HEK293 (cell line): ENCODE results near the gene TMUB1.
A peak's percentile ranks its signal among the peaks of the same experiment; 100 is the strongest.

ENCODE experiments used
- GLIS2 ChIP-seq: fragments of 450-650 bp; formaldehyde crosslinking; IDR thresholded peaks from 2 replicates; pipeline ENCODE4 v1.5.1; 2016; ENCODE audit warnings: missing biosample characterization, missing genetic modification characterization
- HOXD13 ChIP-seq: sonication (generic); formaldehyde crosslinking; IDR thresholded peaks from 2 replicates; pipeline ENCODE4 v1.8.0; 2022; ENCODE audit warnings: missing genetic modification reagents, borderline replicate concordance
- KLF8 ChIP-seq: fragments of 450-650 bp; formaldehyde crosslinking; IDR thresholded peaks from 2 replicates; pipeline ENCODE4 v1.5.1; 2016; ENCODE audit warnings: missing biosample characterization, missing genetic modification characterization
- PRDM1 ChIP-seq: fragments of 450-650 bp; formaldehyde crosslinking; IDR thresholded peaks from 2 replicates; pipeline ENCODE4; 2016; ENCODE audit warnings: missing biosample characterization, missing genetic modification characterization
- SCRT1 ChIP-seq: fragments of 450-650 bp; formaldehyde crosslinking; IDR thresholded peaks from 2 replicates; pipeline ENCODE4 v1.5.1; 2016; ENCODE audit warnings: missing biosample characterization, missing genetic modification characterization, borderline replicate concordance
- SCRT2 ChIP-seq: fragments of 450-650 bp; formaldehyde crosslinking; IDR thresholded peaks from 2 replicates; pipeline ENCODE4 v1.5.1; 2016; ENCODE audit warnings: missing biosample characterization, missing genetic modification characterization
- ZBTB21 ChIP-seq: fragments of 450-650 bp; formaldehyde crosslinking; IDR thresholded peaks from 2 replicates; pipeline ENCODE4 v1.5.1; 2017; ENCODE audit warnings: missing biosample characterization, missing genetic modification characterization
- ZBTB8A ChIP-seq: fragments of 450-650 bp; formaldehyde crosslinking; IDR thresholded peaks from 2 replicates; pipeline ENCODE4 v1.5.1; 2016; ENCODE audit warnings: missing biosample characterization, missing genetic modification characterization
- ZEB2 ChIP-seq: fragments of 450-650 bp; formaldehyde crosslinking; IDR thresholded peaks from 2 replicates; pipeline ENCODE4 v1.5.1; 2016; ENCODE audit warnings: missing biosample characterization, missing genetic modification characterization
- ZNF112 ChIP-seq: fragments of 450-650 bp; formaldehyde crosslinking; IDR thresholded peaks from 2 replicates; pipeline ENCODE4 v1.5.0; 2017; ENCODE audit warnings: missing biosample characterization, missing genetic modification characterization
- ZNF132 ChIP-seq: fragments of 450-650 bp; formaldehyde crosslinking; IDR thresholded peaks from 2 replicates; pipeline ENCODE4 v1.5.1; 2017; ENCODE audit warnings: missing biosample characterization, missing genetic modification characterization, borderline replicate concordance
- ZNF140 ChIP-seq: fragments of 450-650 bp; formaldehyde crosslinking; IDR thresholded peaks from 2 replicates; pipeline ENCODE4 v1.5.1; 2016; ENCODE audit warnings: missing biosample characterization, missing genetic modification characterization
- ZNF169 ChIP-seq: fragments of 450-650 bp; formaldehyde crosslinking; IDR thresholded peaks from 2 replicates; pipeline ENCODE4 v1.5.1; 2016; ENCODE audit warnings: missing biosample characterization, missing genetic modification characterization
- ZNF23 ChIP-seq: fragments of 450-650 bp; formaldehyde crosslinking; IDR thresholded peaks from 2 replicates; pipeline ENCODE4 v1.5.1; 2016; ENCODE audit warnings: missing biosample characterization, missing genetic modification characterization, borderline replicate concordance
- ZNF292 ChIP-seq: fragments of 450-650 bp; formaldehyde crosslinking; IDR thresholded peaks from 2 replicates; pipeline ENCODE4 v1.5.1; 2016; ENCODE audit warnings: low read depth, missing biosample characterization, missing genetic modification characterization, borderline replicate concordance
- ZNF48 ChIP-seq: fragments of 450-650 bp; formaldehyde crosslinking; IDR thresholded peaks from 2 replicates; pipeline ENCODE4 v1.5.1; 2016; ENCODE audit warnings: missing biosample characterization, missing genetic modification characterization
- ZNF510 ChIP-seq: fragments of 450-650 bp; formaldehyde crosslinking; IDR thresholded peaks from 2 replicates; pipeline ENCODE4 v1.5.1; 2018; ENCODE audit warnings: mild to moderate bottlenecking, missing genetic modification characterization, missing biosample characterization; ENCODE audit not compliant: insufficient replicate concordance
- ZNF621 ChIP-seq: fragments of 450-650 bp; formaldehyde crosslinking; IDR thresholded peaks from 2 replicates; pipeline ENCODE4 v1.5.1; 2017; ENCODE audit warnings: missing biosample characterization, missing genetic modification characterization
- ZNF623 ChIP-seq: fragments of 450-650 bp; formaldehyde crosslinking; IDR thresholded peaks from 2 replicates; pipeline ENCODE4 v1.5.1; 2016; ENCODE audit warnings: missing biosample characterization, missing genetic modification characterization
- ZNF660 ChIP-seq: fragments of 450-650 bp; IDR thresholded peaks from 2 replicates; pipeline ENCODE4 v1.5.1; 2018; ENCODE audit warnings: missing biosample characterization, mild to moderate bottlenecking, missing genetic modification characterization
- ZNF677 ChIP-seq: fragments of 450-650 bp; IDR thresholded peaks from 2 replicates; pipeline ENCODE4 v1.5.0; 2018; ENCODE audit warnings: missing biosample characterization, mild to moderate bottlenecking, missing genetic modification characterization, moderate library complexity
- ZNF777 ChIP-seq: fragments of 450-650 bp; formaldehyde crosslinking; IDR thresholded peaks from 2 replicates; pipeline ENCODE4 v1.5.1; 2017; ENCODE audit warnings: missing biosample characterization, missing genetic modification characterization, borderline replicate concordance
- ZSCAN4 ChIP-seq: fragments of 450-650 bp; formaldehyde crosslinking; IDR thresholded peaks from 2 replicates; pipeline ENCODE4 v1.5.1; 2017; ENCODE audit warnings: missing biosample characterization, missing genetic modification characterization
- TF ChIP-seq, protein P1 (sequence below): fragments of 450-650 bp; formaldehyde crosslinking; IDR thresholded peaks from 2 replicates; pipeline ENCODE4 v1.5.1; 2016; ENCODE audit warnings: missing biosample characterization, missing genetic modification characterization
- TF ChIP-seq, protein P2 (sequence below): fragments of 450-650 bp; formaldehyde crosslinking; IDR thresholded peaks from 2 replicates; pipeline ENCODE4 v1.5.1; 2016; ENCODE audit warnings: missing biosample characterization, missing genetic modification characterization
- TF ChIP-seq, protein P3 (sequence below): fragments of 450-650 bp; IDR thresholded peaks from 2 replicates; pipeline ENCODE4 v1.5.1; 2018; ENCODE audit warnings: missing biosample characterization, mild to moderate bottlenecking, missing genetic modification characterization
- TF ChIP-seq, protein P4 (sequence below): fragments of 450-650 bp; formaldehyde crosslinking; IDR thresholded peaks from 2 replicates; pipeline ENCODE4 v1.5.1; 2016; ENCODE audit warnings: missing biosample characterization, missing genetic modification characterization
- TF ChIP-seq, protein P5 (sequence below): fragments of 450-650 bp; formaldehyde crosslinking; IDR thresholded peaks from 2 replicates; pipeline ENCODE4 v1.5.1; 2017; ENCODE audit warnings: missing biosample characterization, missing genetic modification characterization

TMUB1 gene

GRCh38 chr7:151110941-151111645, 27.8 kb upstream of the TMUB1 start (continued):
- TF ChIP-seq, protein P1, sequence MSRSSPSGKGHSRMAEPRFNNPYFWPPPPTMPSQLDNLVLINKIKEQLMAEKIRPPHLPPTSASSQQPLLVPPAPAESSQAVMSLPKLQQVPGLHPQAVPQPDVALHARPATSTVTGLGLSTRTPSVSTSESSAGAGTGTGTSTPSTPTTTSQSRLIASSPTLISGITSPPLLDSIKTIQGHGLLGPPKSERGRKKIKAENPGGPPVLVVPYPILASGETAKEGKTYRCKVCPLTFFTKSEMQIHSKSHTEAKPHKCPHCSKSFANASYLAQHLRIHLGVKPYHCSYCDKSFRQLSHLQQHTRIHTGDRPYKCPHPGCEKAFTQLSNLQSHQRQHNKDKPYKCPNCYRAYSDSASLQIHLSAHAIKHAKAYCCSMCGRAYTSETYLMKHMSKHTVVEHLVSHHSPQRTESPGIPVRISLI (tag by site-specific recombination), result no peak
- TF ChIP-seq SCRT2, result no peak
- TF ChIP-seq ZNF292 (tag by site-specific recombination), result no peak
- TF ChIP-seq ZNF132 (tag by site-specific recombination), result no peak
- TF ChIP-seq ZNF677 (tag by site-specific recombination), result no peak
- no peak for TF ChIP-seq ZNF140 (tag by site-specific recombination)
- no peak for TF ChIP-seq ZNF23 (tag by site-specific recombination)
- TF ChIP-seq, protein P2, sequence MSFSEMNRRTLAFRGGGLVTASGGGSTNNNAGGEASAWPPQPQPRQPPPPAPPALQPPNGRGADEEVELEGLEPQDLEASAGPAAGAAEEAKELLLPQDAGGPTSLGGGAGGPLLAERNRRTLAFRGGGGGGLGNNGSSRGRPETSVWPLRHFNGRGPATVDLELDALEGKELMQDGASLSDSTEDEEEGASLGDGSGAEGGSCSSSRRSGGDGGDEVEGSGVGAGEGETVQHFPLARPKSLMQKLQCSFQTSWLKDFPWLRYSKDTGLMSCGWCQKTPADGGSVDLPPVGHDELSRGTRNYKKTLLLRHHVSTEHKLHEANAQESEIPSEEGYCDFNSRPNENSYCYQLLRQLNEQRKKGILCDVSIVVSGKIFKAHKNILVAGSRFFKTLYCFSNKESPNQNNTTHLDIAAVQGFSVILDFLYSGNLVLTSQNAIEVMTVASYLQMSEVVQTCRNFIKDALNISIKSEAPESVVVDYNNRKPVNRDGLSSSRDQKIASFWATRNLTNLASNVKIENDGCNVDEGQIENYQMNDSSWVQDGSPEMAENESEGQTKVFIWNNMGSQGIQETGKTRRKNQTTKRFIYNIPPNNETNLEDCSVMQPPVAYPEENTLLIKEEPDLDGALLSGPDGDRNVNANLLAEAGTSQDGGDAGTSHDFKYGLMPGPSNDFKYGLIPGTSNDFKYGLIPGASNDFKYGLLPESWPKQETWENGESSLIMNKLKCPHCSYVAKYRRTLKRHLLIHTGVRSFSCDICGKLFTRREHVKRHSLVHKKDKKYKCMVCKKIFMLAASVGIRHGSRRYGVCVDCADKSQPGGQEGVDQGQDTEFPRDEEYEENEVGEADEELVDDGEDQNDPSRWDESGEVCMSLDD, result peak; percentile 18; the same call in 1 of the 2 replicates
- peak; percentile 64; the same call in 1 of the 2 replicates for TF ChIP-seq KLF8 (tag by site-specific recombination)
- TF ChIP-seq ZNF660 (tag by site-specific recombination), result 0 out of 2 replicates have a peak, but pooled peaks have one; percentile 19
- TF ChIP-seq ZNF623 (tag by site-specific recombination), result no peak
- no peak for TF ChIP-seq ZBTB21
- no peak for TF ChIP-seq ZNF112
- no peak for TF ChIP-seq ZNF621
- peak; percentile 93 for TF ChIP-seq GLIS2 (tag by site-specific recombination)
- no peak for TF ChIP-seq ZNF169 (tag by site-specific recombination)
- TF ChIP-seq, protein P3, sequence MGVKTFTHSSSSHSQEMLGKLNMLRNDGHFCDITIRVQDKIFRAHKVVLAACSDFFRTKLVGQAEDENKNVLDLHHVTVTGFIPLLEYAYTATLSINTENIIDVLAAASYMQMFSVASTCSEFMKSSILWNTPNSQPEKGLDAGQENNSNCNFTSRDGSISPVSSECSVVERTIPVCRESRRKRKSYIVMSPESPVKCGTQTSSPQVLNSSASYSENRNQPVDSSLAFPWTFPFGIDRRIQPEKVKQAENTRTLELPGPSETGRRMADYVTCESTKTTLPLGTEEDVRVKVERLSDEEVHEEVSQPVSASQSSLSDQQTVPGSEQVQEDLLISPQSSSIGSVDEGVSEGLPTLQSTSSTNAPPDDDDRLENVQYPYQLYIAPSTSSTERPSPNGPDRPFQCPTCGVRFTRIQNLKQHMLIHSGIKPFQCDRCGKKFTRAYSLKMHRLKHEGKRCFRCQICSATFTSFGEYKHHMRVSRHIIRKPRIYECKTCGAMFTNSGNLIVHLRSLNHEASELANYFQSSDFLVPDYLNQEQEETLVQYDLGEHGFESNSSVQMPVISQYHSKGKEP (tag by site-specific recombination), result no peak
- TF ChIP-seq ZSCAN4, result no peak
- TF ChIP-seq SCRT1 (tag by site-specific recombination), result no peak
- no peak for TF ChIP-seq ZNF510 (tag by site-specific recombination)
- TF ChIP-seq, protein P4, sequence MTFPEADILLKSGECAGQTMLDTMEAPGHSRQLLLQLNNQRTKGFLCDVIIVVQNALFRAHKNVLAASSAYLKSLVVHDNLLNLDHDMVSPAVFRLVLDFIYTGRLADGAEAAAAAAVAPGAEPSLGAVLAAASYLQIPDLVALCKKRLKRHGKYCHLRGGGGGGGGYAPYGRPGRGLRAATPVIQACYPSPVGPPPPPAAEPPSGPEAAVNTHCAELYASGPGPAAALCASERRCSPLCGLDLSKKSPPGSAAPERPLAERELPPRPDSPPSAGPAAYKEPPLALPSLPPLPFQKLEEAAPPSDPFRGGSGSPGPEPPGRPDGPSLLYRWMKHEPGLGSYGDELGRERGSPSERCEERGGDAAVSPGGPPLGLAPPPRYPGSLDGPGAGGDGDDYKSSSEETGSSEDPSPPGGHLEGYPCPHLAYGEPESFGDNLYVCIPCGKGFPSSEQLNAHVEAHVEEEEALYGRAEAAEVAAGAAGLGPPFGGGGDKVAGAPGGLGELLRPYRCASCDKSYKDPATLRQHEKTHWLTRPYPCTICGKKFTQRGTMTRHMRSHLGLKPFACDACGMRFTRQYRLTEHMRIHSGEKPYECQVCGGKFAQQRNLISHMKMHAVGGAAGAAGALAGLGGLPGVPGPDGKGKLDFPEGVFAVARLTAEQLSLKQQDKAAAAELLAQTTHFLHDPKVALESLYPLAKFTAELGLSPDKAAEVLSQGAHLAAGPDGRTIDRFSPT (tag by site-specific recombination), result peak; percentile 63
- TF ChIP-seq ZNF777 (tag by site-specific recombination), result no peak
- no peak for TF ChIP-seq ZNF48 (tag by site-specific recombination)
- peak; percentile 42; the same call in 1 of the 2 replicates for TF ChIP-seq ZBTB8A (tag by site-specific recombination)
- TF ChIP-seq HOXD13 (CRISPR knock-in tag), result no peak
- TF ChIP-seq, protein P5, sequence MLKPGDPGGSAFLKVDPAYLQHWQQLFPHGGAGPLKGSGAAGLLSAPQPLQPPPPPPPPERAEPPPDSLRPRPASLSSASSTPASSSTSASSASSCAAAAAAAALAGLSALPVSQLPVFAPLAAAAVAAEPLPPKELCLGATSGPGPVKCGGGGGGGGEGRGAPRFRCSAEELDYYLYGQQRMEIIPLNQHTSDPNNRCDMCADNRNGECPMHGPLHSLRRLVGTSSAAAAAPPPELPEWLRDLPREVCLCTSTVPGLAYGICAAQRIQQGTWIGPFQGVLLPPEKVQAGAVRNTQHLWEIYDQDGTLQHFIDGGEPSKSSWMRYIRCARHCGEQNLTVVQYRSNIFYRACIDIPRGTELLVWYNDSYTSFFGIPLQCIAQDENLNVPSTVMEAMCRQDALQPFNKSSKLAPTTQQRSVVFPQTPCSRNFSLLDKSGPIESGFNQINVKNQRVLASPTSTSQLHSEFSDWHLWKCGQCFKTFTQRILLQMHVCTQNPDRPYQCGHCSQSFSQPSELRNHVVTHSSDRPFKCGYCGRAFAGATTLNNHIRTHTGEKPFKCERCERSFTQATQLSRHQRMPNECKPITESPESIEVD, result no peak
- no peak for TF ChIP-seq ZEB2 (tag by site-specific recombination)
- no peak for TF ChIP-seq PRDM1
